A549 (cell line): Measurements from ENCODE around the gene WDR33. TPM values are rescaled to one million over a fixed set of nuclear protein-coding genes. Genes with fewer than 3 reads are reported as not detected.

ENCODE experiments used
- ATAC-seq, 2 experiments: fragments of 200-7000 bp in 1 of 2; fragments of >200 bp in 1 of 2; cut with Nextera tagmentation in 1 of 2; cut with Tn5 transposase in 1 of 2; 3 replicates each; pipeline versions ENCODE4 v1.8.0 to v1.9.1; 2018 to 2020; ENCODE audit warnings: mild to moderate bottlenecking in 1 of 2, moderate library complexity in 1 of 2
- CTCF ChIA-PET: fragments of 300-600 bp; sonication (Branson Sonifier 250); formaldehyde crosslinking; extraction: SDS; loops from one replicate; lab custom pipeline; 2021; ENCODE audit warnings: antibody characterized with exemption, inconsistent platforms; lab: Yijun Ruan, JAX
- POLR2A ChIA-PET: fragments of 350-600 bp; formaldehyde crosslinking; extraction: SDS; loops from one replicate; lab custom pipeline; 2021; ENCODE audit warnings: antibody characterized with exemption, inconsistent platforms; lab: Yijun Ruan, JAX
- DNase-seq, 2 experiments: peaks; one replicate each; pipeline versions ENCODE4 v3.0.0 to v3.0.0-alpha.2; 2011 to 2016; ENCODE audit warnings: low read depth in 1 of 2, low spot score in 1 of 2
- FAIRE-seq: peaks from 2 replicates; lab custom pipeline; 2011; peaks lifted over from hg19 to GRCh38; lab: Jason Lieb, UNC
- H3K27ac ChIP-seq, 2 experiments: fragments of >200 bp; sonication (Bioruptor Twin); formaldehyde crosslinking; 3 replicates each; pipeline ENCODE4 v1.5.1; 2016 to 2017
- H3K4me1 ChIP-seq: fragments of >200 bp; sonication (Bioruptor Twin); formaldehyde crosslinking; 3 replicates; pipeline ENCODE4 v1.6.1; 2016
- H3K4me2 ChIP-seq: fragments of >200 bp; sonication (Bioruptor Twin); formaldehyde crosslinking; 3 replicates; pipeline ENCODE4 v1.6.1; 2016
- H3K4me3 ChIP-seq: fragments of >200 bp; sonication (Bioruptor Twin); formaldehyde crosslinking; 3 replicates; pipeline ENCODE4 v1.5.1; 2016
- H3K9me3 ChIP-seq: fragments of >200 bp; sonication (Bioruptor Twin); formaldehyde crosslinking; 3 replicates; pipeline ENCODE4 v1.6.1; 2016
- BCL3 ChIP-seq: fragments of >200 bp; sonication (Bioruptor Twin); formaldehyde crosslinking; IDR thresholded peaks from 3 replicates; pipeline ENCODE4 v1.6.1; 2016
- BHLHE40 ChIP-seq: IDR thresholded peaks from 2 replicates; pipeline ENCODE4 v1.6.1; 2012; ENCODE audit warnings: low read depth, low read length, inconsistent platforms
- CBX2 ChIP-seq: fragments of 200-600 bp; sonication (generic); IDR thresholded peaks from 2 replicates; pipeline ENCODE4 v1.6.1; 2016; ENCODE audit warnings: low read depth, mild to moderate bottlenecking, borderline replicate concordance
- CHD2 ChIP-seq: fragments of 150-350 bp; IDR thresholded peaks from 2 replicates; pipeline ENCODE4 v1.6.1; 2014; ENCODE audit warnings: low read length; ENCODE audit not compliant: partially characterized antibody
- CHD4 ChIP-seq: fragments of 200-600 bp; sonication (generic); IDR thresholded peaks from 2 replicates; pipeline ENCODE4 v1.6.1; 2016; ENCODE audit warnings: antibody characterized with exemption, mild to moderate bottlenecking, borderline replicate concordance
- EHF ChIP-seq: fragments of 250-450 bp; sonication (Bioruptor Pico); IDR thresholded peaks from 2 replicates; pipeline ENCODE4 v1.5.0; 2020; ENCODE audit warnings: mild to moderate bottlenecking
- EHMT2 ChIP-seq: fragments of 200-600 bp; sonication (generic); IDR thresholded peaks from 2 replicates; pipeline ENCODE4 v1.6.1; 2016; ENCODE audit warnings: antibody characterized with exemption, low read depth, mild to moderate bottlenecking, moderate library complexity
- EP300 ChIP-seq, 2 experiments: fragments of >200 bp; sonication (Bioruptor Twin); formaldehyde crosslinking; IDR thresholded peaks; 2 replicates in 1 of 2; 3 replicates in 1 of 2; pipeline ENCODE4 v1.6.1; 2016 to 2017
- ESRRA ChIP-seq: fragments of 150-350 bp; IDR thresholded peaks from 2 replicates; pipeline ENCODE4 v1.6.1; 2014; ENCODE audit warnings: mild to moderate bottlenecking, low read length, borderline replicate concordance
- FOSL2 ChIP-seq, 2 experiments: fragments of 450-650 bp in 1 of 2; fragments of >200 bp in 1 of 2; sonication (Bioruptor Twin) in 1 of 2; formaldehyde crosslinking; IDR thresholded peaks; 2 replicates each; pipeline versions ENCODE4 v1.5.0 to v1.6.1; 2016 to 2020; ENCODE audit warnings: mild to moderate bottlenecking in 1 of 2, moderate library complexity in 1 of 2
- HOXA7 ChIP-seq: fragments of 250-450 bp; sonication (Bioruptor Pico); IDR thresholded peaks from 2 replicates; pipeline ENCODE4 v1.5.0; 2020; ENCODE audit warnings: mild to moderate bottlenecking, moderate library complexity
- HOXB5 ChIP-seq: fragments of 250-450 bp; sonication (Bioruptor Pico); IDR thresholded peaks from 2 replicates; pipeline ENCODE4 v1.5.0; 2020; ENCODE audit warnings: mild to moderate bottlenecking, moderate library complexity
- JUNB ChIP-seq: fragments of >200 bp; sonication (Bioruptor Twin); formaldehyde crosslinking; IDR thresholded peaks from 2 replicates; pipeline ENCODE4 v1.6.1; 2016
- KDM1A ChIP-seq: fragments of 200-600 bp; sonication (generic); IDR thresholded peaks from 2 replicates; pipeline ENCODE4 v1.6.1; 2016; ENCODE audit warnings: low read depth, mild to moderate bottlenecking
- NFE2L2 ChIP-seq: fragments of 150-350 bp; conservative IDR thresholded peaks from 2 replicates; pipeline ENCODE4 v1.6.1; 2014; ENCODE audit warnings: low read length
- SMC3 ChIP-seq: fragments of >200 bp; sonication (Bioruptor Twin); formaldehyde crosslinking; IDR thresholded peaks from 3 replicates; pipeline ENCODE4 v1.6.1; 2018; ENCODE audit warnings: inconsistent platforms
- TP53 ChIP-seq: fragments of 250-450 bp; sonication (Bioruptor Pico); IDR thresholded peaks from 2 replicates; pipeline ENCODE4 v1.5.0; 2021; ENCODE audit warnings: mild to moderate bottlenecking, moderate library complexity
- ZC3H11A ChIP-seq: fragments of 450-650 bp; IDR thresholded peaks from 2 replicates; pipeline ENCODE4 v1.6.1; 2014; ENCODE audit warnings: antibody characterized with exemption, mild to moderate bottlenecking
- ZFP36 ChIP-seq: fragments of 450-650 bp; IDR thresholded peaks from 2 replicates; pipeline ENCODE4 v1.6.1; 2014; ENCODE audit warnings: borderline replicate concordance; ENCODE audit not compliant: partially characterized antibody
- ZNF302 ChIP-seq: fragments of 250-450 bp; sonication (Bioruptor Pico); IDR thresholded peaks from 2 replicates; pipeline ENCODE4 v1.9.0; 2021; ENCODE audit warnings: inconsistent platforms, mild to moderate bottlenecking, moderate library complexity
- ZSCAN20 ChIP-seq: fragments of 250-450 bp; sonication (Bioruptor Pico); IDR thresholded peaks from 2 replicates; pipeline ENCODE4 v1.8.0; 2022; ENCODE audit warnings: mild to moderate bottlenecking, moderate library complexity
- WGBS: methylation state at CpG from one replicate; pipeline ENCODE4 v1.1.6; 2017; ENCODE audit errors: missing lambda C conversion rate; 5-methylcytosine and 5-hydroxymethylcytosine counted together
- polyA plus RNA-seq, 4 experiments: library from polyadenylated mRNA; depleted of rRNA in 3 of 4; stranded (reverse); fragments of >200 nt; fragmentation: RNase III in 1 of 4; extraction: RNeasy Plus Mini Kit Qiagen cat#74134 plus additional on column Dnase treatment in 1 of 4; gene quantifications; 2 replicates in 3 of 4; 3 replicates in 1 of 4; pipeline ENCODE4 v1.2.3, GENCODE V29; 2011 to 2017
- TF ChIP-seq, protein P1 (sequence below): fragments of >200 bp; sonication (Bioruptor Twin); formaldehyde crosslinking; IDR thresholded peaks from 2 replicates; pipeline ENCODE4 v1.6.1; 2016
- TF ChIP-seq, protein P2 (sequence below): IDR thresholded peaks from 2 replicates; pipeline ENCODE4 v1.6.1; 2012; ENCODE audit warnings: low read depth, borderline replicate concordance
- TF ChIP-seq, protein P3 (sequence below): fragments of 250-450 bp; sonication (Bioruptor Pico); IDR thresholded peaks from 2 replicates; pipeline ENCODE4 v1.5.0; 2020; ENCODE audit warnings: low read depth, mild to moderate bottlenecking, moderate library complexity

The WDR33 gene
- polyA plus RNA-seq, 2 of the 4 experiments (the other 2 are of a cell fraction): 21.3 to 67.1 TPM

DNA sequence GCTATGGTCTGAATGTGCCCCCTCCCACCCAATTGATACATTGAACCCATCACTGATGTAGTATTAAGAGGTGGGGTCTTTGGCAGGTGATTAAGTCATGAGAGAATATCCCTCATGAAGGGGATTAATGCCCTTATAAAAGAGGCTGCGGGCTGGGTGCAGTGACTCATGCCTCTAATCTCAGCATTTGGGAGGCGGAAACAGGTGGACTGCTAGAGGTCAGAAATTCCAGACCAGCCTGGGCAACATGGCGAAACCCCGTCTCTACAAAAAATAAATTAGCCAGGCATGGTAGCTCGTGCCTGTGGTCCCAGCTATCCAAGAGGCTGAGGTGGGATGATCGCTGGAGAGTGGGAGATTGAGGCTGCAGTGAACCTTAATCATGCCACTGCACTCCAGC is 32.7 kb upstream of the WDR33 start:
- ChIA-PET POLR2A (no interaction called here), CTCF (interaction anchor here (0.7 kb wide), 1 partner anchor 34 kb away, joined by 3 read pairs; no protein-coding TSS in a partner anchor)
- no peak overlapping the region for H3K4me2 ChIP-seq
- no peaks in the 10 kb centered on the region for H3K4me1 ChIP-seq
- H3K27ac ChIP-seq: no peak overlapping the region
- DNase-seq (no peak), FAIRE-seq (no peak), ATAC-seq (no peak)
- TF ChIP-seq KDM1A (no peak), EP300 (IDR thresholded peaks at IDR 0.05) (no peak), HOXB5 (no peak), HOXA7 (CRISPR knock-in tag) (no peak), ESRRA (no peak), BCL3 (no peak), EHF (CRISPR knock-in tag) (no peak), NFE2L2 (no peak), CHD2 (no peak), SMC3 (no peak), EHMT2 (no peak), CHD4 (no peak), ZC3H11A (no peak), ZNF302 (CRISPR knock-in tag) (no peak), JUNB (no peak)
- TF ChIP-seq, protein P1, sequence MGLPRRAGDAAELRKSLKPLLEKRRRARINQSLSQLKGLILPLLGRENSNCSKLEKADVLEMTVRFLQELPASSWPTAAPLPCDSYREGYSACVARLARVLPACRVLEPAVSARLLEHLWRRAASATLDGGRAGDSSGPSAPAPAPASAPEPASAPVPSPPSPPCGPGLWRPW: no peak
- TF ChIP-seq, protein P2, sequence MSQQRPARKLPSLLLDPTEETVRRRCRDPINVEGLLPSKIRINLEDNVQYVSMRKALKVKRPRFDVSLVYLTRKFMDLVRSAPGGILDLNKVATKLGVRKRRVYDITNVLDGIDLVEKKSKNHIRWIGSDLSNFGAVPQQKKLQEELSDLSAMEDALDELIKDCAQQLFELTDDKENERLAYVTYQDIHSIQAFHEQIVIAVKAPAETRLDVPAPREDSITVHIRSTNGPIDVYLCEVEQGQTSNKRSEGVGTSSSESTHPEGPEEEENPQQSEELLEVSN: no peak
- no peaks in the 10 kb centered on the region for H3K9me3 ChIP-seq
- WGBS: 97% methylated on average over 6 of the region's 6 CpGs
- no peak overlapping the region for H3K4me3 ChIP-seq

GRCh38 chr2:127841466-127842178 is 30.7 kb upstream of the WDR33 start:
- H3K27ac ChIP-seq: no peak overlapping the region
- ATAC-seq: peak; percentile 48 to 60; a peak in 3 of 6 replicates
- ChIA-PET CTCF (interaction anchor here (0.6 to 1.6 kb wide), 3 partner anchors 10 to 24 kb away, joined by 3 to 5 read pairs (median 4); no protein-coding TSS in a partner anchor), POLR2A (no interaction called here)
- 88% methylated on average over 13 of the region's 20 CpGs for WGBS
- H3K4me3 ChIP-seq: no peak overlapping the region
- no peak for DNase-seq
- TF ChIP-seq ZSCAN20 (CRISPR knock-in tag) (no peak), KDM1A (no peak), NFE2L2 (no peak), BHLHE40 (no peak), TP53 (CRISPR knock-in tag) (no peak), CBX2 (no peak), FOSL2 (IDR thresholded peaks at IDR 0.05) (no peak), FOSL2 (CRISPR knock-in tag; IDR thresholded peaks at IDR 0.05) (no peak), CHD4 (no peak), SMC3 (no peak), ZFP36 (no peak)
- TF ChIP-seq, protein P1: no peak
- TF ChIP-seq, protein P3, sequence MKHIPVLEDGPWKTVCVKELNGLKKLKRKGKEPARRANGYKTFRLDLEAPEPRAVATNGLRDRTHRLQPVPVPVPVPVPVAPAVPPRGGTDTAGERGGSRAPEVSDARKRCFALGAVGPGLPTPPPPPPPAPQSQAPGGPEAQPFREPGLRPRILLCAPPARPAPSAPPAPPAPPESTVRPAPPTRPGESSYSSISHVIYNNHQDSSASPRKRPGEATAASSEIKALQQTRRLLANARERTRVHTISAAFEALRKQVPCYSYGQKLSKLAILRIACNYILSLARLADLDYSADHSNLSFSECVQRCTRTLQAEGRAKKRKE (CRISPR knock-in tag): no peak
- no peaks in the 10 kb centered on the region for H3K9me3 ChIP-seq
- no peaks in the 10 kb centered on the region for H3K4me1 ChIP-seq
- FAIRE-seq: no peak
- no peak overlapping the region for H3K4me2 ChIP-seq
